Right lobe of liver (tissue), 6 donors: Measurements from ENCODE around the gene PARD6G. TPM values are rescaled to one million over a fixed set of nuclear protein-coding genes. Genes with fewer than 3 reads are reported as not detected.
A peak's percentile ranks its signal among the peaks of the same experiment; 100 is the strongest.

Experiments used
- ATAC-seq, 4 donors: fragments of 200-7000 bp; cut with Tn5 transposase; one replicate each; pipeline ENCODE4 v1.9.1; 2020; ENCODE audit warnings: mild to moderate bottlenecking in 4 of 4, moderate library complexity in 4 of 4
- DNase-seq, 3 donors: peaks; one replicate each; pipeline ENCODE4 v3.0.0-alpha.2; 2020
- H3K27ac ChIP-seq, 3 donors: fragments of 200-600 bp; one replicate each; pipeline ENCODE4 v1.8.0; 2022
- H3K27me3 ChIP-seq, 2 donors: fragments of 200-600 bp; one replicate each; pipeline ENCODE4 v1.8.0; 2022
- H3K36me3 ChIP-seq, 4 donors: fragments of 200-600 bp; sonication (generic) in 1 of 4; one replicate each; pipeline versions ENCODE4 v1.5.1 to v1.8.0; 2017 to 2022; ENCODE audit warnings: control low read depth in 1 of 4
- H3K4me1 ChIP-seq, 4 donors: fragments of 200-600 bp; sonication (generic) in 1 of 4; one replicate each; pipeline versions ENCODE4 v1.5.1 to v1.8.0; 2017 to 2022; ENCODE audit warnings: control low read depth in 1 of 4
- H3K4me3 ChIP-seq, 3 donors: fragments of 200-600 bp; one replicate each; pipeline ENCODE4 v1.8.0; 2022
- H3K9me3 ChIP-seq, 4 donors: fragments of 200-600 bp; sonication (generic) in 1 of 4; one replicate each; pipeline versions ENCODE4 v1.5.1 to v1.8.0; 2017 to 2022; ENCODE audit warnings: control low read depth in 1 of 4
- POLR2A ChIP-seq: fragments of 450-650 bp; IDR thresholded peaks from one replicate; pipeline ENCODE4 v1.6.1; 2017; ENCODE audit warnings: antibody characterized with exemption, mild to moderate bottlenecking
- WGBS: methylation state at CpG from one replicate; pipeline ENCODE4 v1.1.6; 2018; ENCODE audit warnings: low coverage, low lambda C conversion rate; ENCODE audit not compliant: insufficient coverage; ENCODE audit errors: missing lambda C conversion rate; 5-methylcytosine and 5-hydroxymethylcytosine counted together
- intact Hi-C, 2 donors: fragments of 100-400 bp; cut with DNase I; formaldehyde crosslinking; loops; one replicate each; pipeline versions ENCODE4 v1.11.2 to v1.14.1; 2022
- total RNA-seq, 6 experiments: library from RNA; depleted of rRNA in 2 of 6; stranded (reverse); fragments of >200 nt in 2 of 6; fragmentation: NEBNext Ultra II Directional in 3 of 6; extraction: Animal tissue kit (Norgen Biotek cat#: 25700) in 3 of 6; gene quantifications; one replicate each; pipeline versions ENCODE4 v1.1.0 to v1.2.4, GENCODE V29; 2016 to 2023
- TF ChIP-seq, protein P1 (sequence below), 4 donors: fragments of 200-600 bp in 3 of 4; fragments of 450-650 bp in 1 of 4; IDR thresholded peaks; one replicate each; pipeline versions ENCODE4 v1.5.1 to v1.8.0; 2016 to 2022; ENCODE audit warnings: antibody characterized with exemption in 4 of 4, mild to moderate bottlenecking in 2 of 4
- donor health status: DM: no; HTN: yes; CAD: no.
- donor health status: DM: no; HTN: no; CAD: no.
- donor health status: DM: no; HTN: no; CAD: no.
- donor health status: DM: no; HTN: yes; CAD: no.
- donor health status: DM: no; HTN: yes; CAD: no.

Gene PARD6G
- total RNA-seq, 6 experiments from 2014 or later = 1.1 to 5.5 (median 2.1) TPM

DNA sequence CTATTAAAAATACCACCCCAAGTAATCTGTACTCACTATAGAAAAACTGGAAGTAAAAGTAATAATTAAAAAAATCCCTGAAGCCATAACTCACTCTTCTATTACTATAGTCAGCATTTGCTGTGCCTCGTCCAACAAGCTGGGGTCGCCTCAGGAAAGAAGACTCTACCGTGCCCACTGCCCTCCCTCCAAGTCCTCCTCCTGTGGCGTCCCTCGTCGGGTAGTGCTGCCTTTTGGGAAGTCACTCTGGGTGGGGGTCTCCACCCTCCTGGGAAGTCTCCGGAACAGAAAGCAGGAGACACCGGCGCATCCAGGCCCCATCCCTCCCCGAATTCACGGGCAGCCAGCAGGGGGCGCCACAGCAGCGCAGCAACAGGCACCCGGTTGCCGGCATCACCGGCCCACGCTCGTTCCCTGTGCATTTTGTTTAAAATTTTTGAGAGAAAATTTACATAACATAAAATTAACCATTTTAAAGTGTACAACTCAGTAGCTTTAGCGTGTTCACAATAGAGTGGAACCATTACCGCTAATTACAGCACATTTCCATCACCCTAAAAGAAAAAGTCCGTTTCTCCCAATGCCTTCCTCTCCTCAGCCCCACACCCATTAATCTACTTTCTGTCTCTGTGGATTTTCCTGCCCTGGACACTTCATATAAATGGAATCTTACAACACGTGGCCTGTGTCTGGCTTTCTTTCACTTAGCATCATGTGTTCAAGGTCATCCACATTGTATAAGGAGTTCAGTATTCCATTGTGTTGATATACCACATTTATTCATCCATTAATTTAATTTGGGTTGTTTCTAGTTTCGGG is 76.1 kb downstream of the PARD6G start:
- TF ChIP-seq POLR2A = no peak
- TF ChIP-seq, protein P1, sequence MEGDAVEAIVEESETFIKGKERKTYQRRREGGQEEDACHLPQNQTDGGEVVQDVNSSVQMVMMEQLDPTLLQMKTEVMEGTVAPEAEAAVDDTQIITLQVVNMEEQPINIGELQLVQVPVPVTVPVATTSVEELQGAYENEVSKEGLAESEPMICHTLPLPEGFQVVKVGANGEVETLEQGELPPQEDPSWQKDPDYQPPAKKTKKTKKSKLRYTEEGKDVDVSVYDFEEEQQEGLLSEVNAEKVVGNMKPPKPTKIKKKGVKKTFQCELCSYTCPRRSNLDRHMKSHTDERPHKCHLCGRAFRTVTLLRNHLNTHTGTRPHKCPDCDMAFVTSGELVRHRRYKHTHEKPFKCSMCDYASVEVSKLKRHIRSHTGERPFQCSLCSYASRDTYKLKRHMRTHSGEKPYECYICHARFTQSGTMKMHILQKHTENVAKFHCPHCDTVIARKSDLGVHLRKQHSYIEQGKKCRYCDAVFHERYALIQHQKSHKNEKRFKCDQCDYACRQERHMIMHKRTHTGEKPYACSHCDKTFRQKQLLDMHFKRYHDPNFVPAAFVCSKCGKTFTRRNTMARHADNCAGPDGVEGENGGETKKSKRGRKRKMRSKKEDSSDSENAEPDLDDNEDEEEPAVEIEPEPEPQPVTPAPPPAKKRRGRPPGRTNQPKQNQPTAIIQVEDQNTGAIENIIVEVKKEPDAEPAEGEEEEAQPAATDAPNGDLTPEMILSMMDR (IDR thresholded peaks at IDR 0.05) = peak; percentile 70 to 89 (median 86)
- Histone ChIP-seq H3K9me3 (no peaks in the 10 kb centered on the region), H3K27me3 (no peaks in the 10 kb centered on the region), H3K4me3 (no peak overlapping the region), H3K36me3 (no peaks in the 10 kb centered on the region), H3K4me1 (no peaks in the 10 kb centered on the region), H3K27ac (no peak overlapping the region)
- intact Hi-C loops = no loop called here
- 21% methylated on average over 18 of the region's 23 CpGs for WGBS
- ATAC-seq (peak; percentile 67 to 88 (median 79)), DNase-seq (peak in 2 of 3 donors; percentile 62 to 70)

DNA sequence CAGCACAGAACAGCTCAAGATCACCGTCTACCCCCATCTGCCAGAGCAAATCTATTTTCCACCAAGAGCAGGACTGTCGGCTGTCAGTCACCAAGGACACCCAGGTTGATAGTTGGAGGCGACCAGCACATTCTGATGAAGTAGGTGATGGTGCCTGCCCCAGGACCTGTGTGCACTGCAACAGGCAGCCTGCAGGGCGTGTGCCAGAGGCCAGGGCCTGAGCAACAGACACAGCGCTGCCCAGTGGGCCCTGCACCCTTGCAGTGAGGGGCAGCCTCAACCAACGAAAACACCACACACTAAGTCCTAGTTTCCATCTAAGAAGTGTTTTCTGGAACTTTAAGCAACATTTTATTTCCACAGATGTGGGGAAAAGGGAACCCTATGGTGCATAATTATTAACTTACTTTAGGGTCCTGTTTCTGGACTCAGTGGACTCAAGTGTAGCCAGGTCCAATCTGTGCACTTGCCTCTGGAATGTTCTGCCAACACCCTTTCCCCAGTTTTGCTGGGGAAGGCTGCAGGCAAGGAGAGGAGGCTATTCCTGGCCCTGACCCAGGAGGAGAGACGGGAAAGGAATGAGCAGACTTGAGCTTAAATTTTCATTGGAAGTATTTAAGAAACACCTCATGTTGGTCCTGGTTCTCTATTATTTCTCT is 76.8 kb downstream of the PARD6G start:
- TF ChIP-seq, protein P1 (IDR thresholded peaks at IDR 0.05) = no peak
- TF ChIP-seq POLR2A = no peak
- Histone ChIP-seq H3K4me3 (no peak overlapping the region), H3K4me1 (no peaks in the 10 kb centered on the region), H3K9me3 (no peaks in the 10 kb centered on the region), H3K36me3 (no peaks in the 10 kb centered on the region), H3K27ac (no peak overlapping the region), H3K27me3 (no peaks in the 10 kb centered on the region)
- intact Hi-C loops = no loop called here
- 76% methylated on average over 6 of the region's 7 CpGs for WGBS
- ATAC-seq (no peak), DNase-seq (no peak)

DNA sequence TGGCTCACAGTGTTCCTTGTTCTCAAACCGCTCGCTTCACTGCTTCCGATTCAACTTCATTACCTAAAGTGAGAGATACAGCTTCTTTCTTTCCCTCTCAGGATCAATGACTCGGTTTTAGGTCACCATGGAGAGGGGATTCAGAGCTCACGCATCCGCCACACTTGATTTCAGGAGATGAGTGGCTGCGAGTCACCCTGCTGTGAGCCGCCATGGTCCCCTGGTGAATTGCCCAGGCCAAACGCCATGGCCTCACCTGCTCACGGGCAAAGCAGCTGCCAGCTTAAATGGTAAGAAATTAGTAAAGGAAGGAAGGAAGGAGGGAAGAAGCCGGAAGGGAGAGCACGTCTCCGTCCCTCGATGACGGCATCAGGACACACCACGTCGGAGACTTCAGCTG is 77.7 kb downstream of the PARD6G start:
- H3K4me1 ChIP-seq = no peaks in the 10 kb centered on the region
- TF ChIP-seq, protein P1 (IDR thresholded peaks at IDR 0.05) = no peak
- TF ChIP-seq POLR2A = no peak
- DNase-seq (no peak), ATAC-seq (no peak)
- whole genome bisulfite sequencing = 91% methylated on average over 10 of the region's 17 CpGs
- H3K27ac ChIP-seq = no peak overlapping the region
- intact Hi-C loops = no loop called here
- no peaks in the 10 kb centered on the region for H3K36me3 ChIP-seq
- H3K9me3 ChIP-seq = no peaks in the 10 kb centered on the region
- H3K27me3 ChIP-seq = no peaks in the 10 kb centered on the region
- no peak overlapping the region for H3K4me3 ChIP-seq

DNA sequence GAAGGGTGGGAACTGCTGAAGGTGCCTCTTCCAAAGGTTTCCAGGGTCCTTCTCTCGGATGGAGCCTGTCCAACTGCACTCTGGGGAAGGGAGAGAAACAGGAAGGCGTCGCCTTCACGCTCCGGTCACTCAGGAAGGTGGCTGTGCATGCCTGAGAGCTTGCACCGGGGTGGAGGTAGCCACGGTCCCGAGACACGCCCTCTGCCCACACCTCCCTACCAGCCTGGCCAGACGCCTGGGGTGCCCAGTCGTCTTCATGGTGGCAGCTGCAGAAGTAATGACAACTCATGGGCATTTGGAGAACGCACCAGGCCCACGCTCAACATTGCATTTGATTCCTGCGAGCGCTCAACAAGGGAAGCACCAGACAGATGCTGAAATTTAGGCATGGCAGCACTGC is 78.3 kb downstream of the PARD6G start:
- 67% methylated on average over 1 of the region's 15 CpGs for WGBS

More for the DNA sequence above, 78.3 kb downstream of the PARD6G start:
- ATAC-seq (no peak), DNase-seq (no peak)
- Histone ChIP-seq H3K27ac (no peak overlapping the region), H3K4me3 (no peak overlapping the region), H3K9me3 (no peaks in the 10 kb centered on the region), H3K27me3 (no peaks in the 10 kb centered on the region), H3K4me1 (no peaks in the 10 kb centered on the region), H3K36me3 (no peaks in the 10 kb centered on the region)
- intact Hi-C loops = no loop called here
- TF ChIP-seq POLR2A = no peak
- TF ChIP-seq, protein P1 (IDR thresholded peaks at IDR 0.05) = no peak
